GM12878 (cell line): ENCODE measurements around the gene ZMYM3. TPM values are rescaled to one million over a fixed set of nuclear protein-coding genes. Genes with fewer than 3 reads are reported as not detected.

ENCODE experiments used
- BHLHE40 ChIP-seq, 2 experiments: fragments of 450-650 bp in 1 of 2; IDR thresholded peaks; 2 replicates each; pipeline ENCODE4 v1.6.1; 2011 to 2017; ENCODE audit warnings: low read depth in 2 of 2, borderline replicate concordance in 1 of 2, improper control_type of control experiment in 1 of 2, low read length in 1 of 2, mild to moderate bottlenecking in 1 of 2
- CBFB ChIP-seq: IDR thresholded peaks from 2 replicates; pipeline ENCODE4 v1.6.1; 2016; ENCODE audit warnings: antibody characterized with exemption, low read depth
- EGR1 ChIP-seq, 2 experiments: IDR thresholded peaks; 1 replicate in 1 of 2; 2 replicates in 1 of 2; pipeline ENCODE4 v1.6.1; 2011 to 2012; ENCODE audit warnings: low read depth in 2 of 2, low read length in 2 of 2, borderline replicate concordance in 1 of 2, mild to moderate bottlenecking in 1 of 2, moderate library complexity in 1 of 2
- ELK1 ChIP-seq: IDR thresholded peaks from 2 replicates; pipeline ENCODE4 v1.6.1; 2012; ENCODE audit warnings: low read depth, low read length, improper control_type of control experiment
- GABPA ChIP-seq: IDR thresholded peaks from 2 replicates; pipeline ENCODE4 v1.6.1; 2014; ENCODE audit warnings: antibody characterized with exemption, low read depth, mild to moderate bottlenecking, inconsistent platforms
- KAT2A ChIP-seq: conservative IDR thresholded peaks from 2 replicates; pipeline ENCODE4 v1.6.1; 2011; ENCODE audit warnings: low read depth, low read length; ENCODE audit not compliant: control insufficient read depth
- MYC ChIP-seq: IDR thresholded peaks from 2 replicates; pipeline ENCODE4 v1.6.1; 2011; ENCODE audit warnings: mild to moderate bottlenecking, low read length, moderate library complexity, inconsistent platforms; ENCODE audit not compliant: insufficient read depth, insufficient replicate concordance, insufficient read length, severe bottlenecking
- NRF1 ChIP-seq: conservative IDR thresholded peaks from 2 replicates; pipeline ENCODE4 v1.6.1; 2011; ENCODE audit warnings: mild to moderate bottlenecking, low read depth, low read length, improper control_type of control experiment
- POLR2AphosphoS2 ChIP-seq: IDR thresholded peaks from 2 replicates; pipeline ENCODE4 v1.6.1; 2011; ENCODE audit warnings: low read depth, mild to moderate bottlenecking, low read length, improper control_type of control experiment, moderate library complexity
- POLR2AphosphoS5 ChIP-seq: IDR thresholded peaks from 2 replicates; pipeline ENCODE4 v1.6.1; 2011; ENCODE audit warnings: mild to moderate bottlenecking, low read length, inconsistent platforms
- PRDM15 ChIP-seq: fragments of 450-650 bp; formaldehyde crosslinking; IDR thresholded peaks from 2 replicates; pipeline ENCODE4 v1.4.0; 2020; ENCODE audit warnings: mild to moderate bottlenecking, moderate library complexity
- RAD21 ChIP-seq: IDR thresholded peaks from 2 replicates; pipeline ENCODE4 v1.6.1; 2011; ENCODE audit warnings: mild to moderate bottlenecking, low read depth, low read length, moderate library complexity; ENCODE audit not compliant: insufficient read depth
- RB1 ChIP-seq: fragments of 450-650 bp; formaldehyde crosslinking; IDR thresholded peaks from 2 replicates; pipeline ENCODE4 v1.6.1; 2017; ENCODE audit warnings: mild to moderate bottlenecking, borderline replicate concordance
- SMARCA5 ChIP-seq: fragments of 450-650 bp; IDR thresholded peaks from 2 replicates; pipeline ENCODE4 v1.6.1; 2017; ENCODE audit warnings: mild to moderate bottlenecking
- SREBF1 ChIP-seq: IDR thresholded peaks from 2 replicates; pipeline ENCODE4 v1.6.1; 2012; ENCODE audit warnings: mild to moderate bottlenecking, low read length
- SUPT20H ChIP-seq: IDR thresholded peaks from 2 replicates; pipeline ENCODE4 v1.6.1; 2011; ENCODE audit warnings: low read depth, mild to moderate bottlenecking, low read length, moderate library complexity, borderline replicate concordance; ENCODE audit not compliant: control insufficient read depth
- ZNF622 ChIP-seq: fragments of 450-650 bp; IDR thresholded peaks from 2 replicates; pipeline ENCODE4 v1.6.1; 2017; ENCODE audit warnings: mild to moderate bottlenecking, inconsistent platforms
- polyA plus RNA-seq, 11 experiments: library from polyadenylated mRNA; depleted of rRNA in 4 of 11; unstranded in 6 of 11; stranded (reverse) in 5 of 11; fragments of >200 nt; fragmentation: Nextera tagmentation in 4 of 11; fragmentation: Illumina TruSeq in 1 of 11; extraction: Ambion mirVana in 4 of 11; extraction: Trizol in 1 of 11; gene quantifications; 1 replicate in 1 of 11; 2 replicates in 10 of 11; pipeline versions ENCODE4 v1.2.1 to v1.2.3, GENCODE V29; 2011 to 2016; ENCODE audit warnings: inconsistent platforms in 2 of 11, missing spikeins in 2 of 11, low read depth in 1 of 11
- total RNA-seq, 4 experiments: library from RNA; depleted of rRNA in 3 of 4; stranded (reverse); fragments of >200 nt in 3 of 4; fragmentation: Illumina TruSeq in 1 of 4; extraction: Trizol in 1 of 4; gene quantifications; 2 replicates each; pipeline versions ENCODE4 v1.2.1 to v1.2.3, GENCODE V29; 2013 to 2021
- TF ChIP-seq, protein P1 (sequence below): IDR thresholded peaks from 2 replicates; pipeline ENCODE4 v1.6.1; 2011; ENCODE audit warnings: borderline replicate concordance, low read depth, mild to moderate bottlenecking, moderate library complexity, low read length; ENCODE audit not compliant: insufficient read depth, poor library complexity, severe bottlenecking
- TF ChIP-seq, protein P2 (sequence below): fragments of 450-650 bp; IDR thresholded peaks from 2 replicates; pipeline ENCODE4 v1.6.1; 2017; ENCODE audit warnings: borderline replicate concordance

The ZMYM3 gene
- total and polyA plus RNA-seq, 10 of the 15 experiments (the other 5 are each of a cell fraction or from before 2014, with no cell fraction given) = 2.3 to 28.1 (median 12.3) TPM

DNA sequence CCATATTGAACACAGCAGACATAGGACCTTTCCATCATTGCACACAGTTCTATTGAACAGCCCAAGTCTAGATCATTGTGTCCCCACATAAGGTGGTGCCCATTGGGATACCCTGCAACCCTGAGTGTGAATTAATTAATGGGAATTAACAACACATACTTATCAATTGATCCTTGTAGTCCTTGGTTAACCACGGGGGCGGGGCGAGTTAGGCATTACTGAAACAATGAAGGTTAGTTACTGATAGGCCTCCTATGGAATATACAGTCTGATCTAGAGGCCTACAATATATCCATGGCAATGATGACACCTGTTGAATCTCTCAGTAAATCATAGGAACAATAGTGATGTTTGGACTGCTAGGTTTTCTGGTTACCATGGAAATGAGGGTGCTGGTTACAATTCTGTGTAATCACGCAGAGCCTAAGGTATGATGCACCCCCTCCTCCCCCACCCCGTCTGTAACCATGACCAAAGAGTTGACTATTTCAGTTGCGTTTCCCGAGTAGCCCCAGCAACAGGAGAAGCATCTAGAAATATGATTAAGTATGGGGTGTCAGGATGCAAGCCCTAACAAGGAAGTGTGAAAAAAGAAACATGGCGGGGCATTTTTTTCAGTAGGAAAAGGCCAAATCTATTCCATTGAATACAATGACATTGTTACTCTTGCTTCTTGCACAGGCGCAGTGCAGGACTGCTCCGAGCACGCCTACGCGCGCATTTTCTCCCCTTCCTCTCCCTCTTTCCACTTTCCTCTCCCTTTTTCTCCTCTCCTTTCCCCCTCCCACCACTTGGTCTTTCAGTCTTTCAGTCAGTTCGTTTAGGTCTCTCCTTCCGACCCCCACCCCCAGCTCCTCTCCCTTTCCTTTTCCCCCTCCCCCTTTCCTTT is 28.8 kb upstream of the ZMYM3 start (continued):
- no peak for TF ChIP-seq MYC
- TF ChIP-seq RB1 = no peak
- TF ChIP-seq NRF1 = peak; percentile 49; the same call in 1 of the 2 replicates
- no peak for TF ChIP-seq GABPA
- no peak for TF ChIP-seq POLR2AphosphoS2
- no peak for TF ChIP-seq PRDM15 (CRISPR knock-in tag)
- TF ChIP-seq SUPT20H = no peak
- no peak for TF ChIP-seq ELK1
- TF ChIP-seq, protein P1, sequence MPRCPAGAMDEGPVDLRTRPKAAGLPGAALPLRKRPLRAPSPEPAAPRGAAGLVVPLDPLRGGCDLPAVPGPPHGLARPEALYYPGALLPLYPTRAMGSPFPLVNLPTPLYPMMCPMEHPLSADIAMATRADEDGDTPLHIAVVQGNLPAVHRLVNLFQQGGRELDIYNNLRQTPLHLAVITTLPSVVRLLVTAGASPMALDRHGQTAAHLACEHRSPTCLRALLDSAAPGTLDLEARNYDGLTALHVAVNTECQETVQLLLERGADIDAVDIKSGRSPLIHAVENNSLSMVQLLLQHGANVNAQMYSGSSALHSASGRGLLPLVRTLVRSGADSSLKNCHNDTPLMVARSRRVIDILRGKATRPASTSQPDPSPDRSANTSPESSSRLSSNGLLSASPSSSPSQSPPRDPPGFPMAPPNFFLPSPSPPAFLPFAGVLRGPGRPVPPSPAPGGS = no peak
- TF ChIP-seq SREBF1 = no peak
- TF ChIP-seq ZNF622 = no peak
- TF ChIP-seq SMARCA5 = no peak
- TF ChIP-seq BHLHE40 (IDR thresholded peaks at IDR 0.05; ENCODE audit: borderline replicate concordance in 1 of 2, low read depth in 2 of 2, low read length in 1 of 2) = no peak
- no peak for TF ChIP-seq RAD21
- peak in 1 of 2 experiments; percentile 48; a peak in 1 of 3 replicates for TF ChIP-seq EGR1 (IDR thresholded peaks at IDR 0.05; ENCODE audit: borderline replicate concordance in 1 of 2, low read depth in 2 of 2, low read length in 2 of 2)
- TF ChIP-seq POLR2AphosphoS5 = no peak
- TF ChIP-seq, protein P2, sequence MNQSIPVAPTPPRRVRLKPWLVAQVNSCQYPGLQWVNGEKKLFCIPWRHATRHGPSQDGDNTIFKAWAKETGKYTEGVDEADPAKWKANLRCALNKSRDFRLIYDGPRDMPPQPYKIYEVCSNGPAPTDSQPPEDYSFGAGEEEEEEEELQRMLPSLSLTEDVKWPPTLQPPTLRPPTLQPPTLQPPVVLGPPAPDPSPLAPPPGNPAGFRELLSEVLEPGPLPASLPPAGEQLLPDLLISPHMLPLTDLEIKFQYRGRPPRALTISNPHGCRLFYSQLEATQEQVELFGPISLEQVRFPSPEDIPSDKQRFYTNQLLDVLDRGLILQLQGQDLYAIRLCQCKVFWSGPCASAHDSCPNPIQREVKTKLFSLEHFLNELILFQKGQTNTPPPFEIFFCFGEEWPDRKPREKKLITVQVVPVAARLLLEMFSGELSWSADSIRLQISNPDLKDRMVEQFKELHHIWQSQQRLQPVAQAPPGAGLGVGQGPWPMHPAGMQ = no peak
- no peak for TF ChIP-seq CBFB
- no peak for TF ChIP-seq KAT2A
